Measurements from ENCODE around the gene CYP46A1. TPM values are rescaled to one million over a fixed set of nuclear protein-coding genes. Genes with fewer than 3 reads are reported as not detected.
A peak's percentile ranks its signal among the peaks of the same experiment; 100 is the strongest.

The CYP46A1 gene
- polyA plus RNA-seq, 2 of the 4 experiments (the other 2 are of a cell fraction): 0.06 to 0.13 TPM

DNA sequence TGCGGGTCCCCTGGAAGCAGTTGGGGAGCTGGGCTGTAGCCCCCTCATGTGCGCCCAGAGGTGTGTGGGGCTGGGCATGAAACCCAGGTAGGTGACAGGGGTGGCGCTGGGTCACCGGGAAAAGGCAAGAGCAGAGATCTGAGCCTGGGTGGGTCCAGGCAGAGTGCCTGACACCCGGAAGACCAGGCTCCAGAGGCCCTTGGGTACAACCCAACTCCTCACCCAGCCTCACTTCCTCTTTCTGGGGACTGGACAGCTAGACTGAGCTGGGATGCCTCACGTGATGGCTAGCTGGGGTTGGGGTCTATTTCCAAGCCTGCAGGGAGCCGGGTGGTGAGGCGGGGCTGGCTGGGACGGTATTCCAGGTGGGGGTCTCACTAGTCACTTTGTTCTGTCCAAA, 16.3 kb upstream of the CYP46A1 start (continued):
- TF ChIP-seq, protein P1, sequence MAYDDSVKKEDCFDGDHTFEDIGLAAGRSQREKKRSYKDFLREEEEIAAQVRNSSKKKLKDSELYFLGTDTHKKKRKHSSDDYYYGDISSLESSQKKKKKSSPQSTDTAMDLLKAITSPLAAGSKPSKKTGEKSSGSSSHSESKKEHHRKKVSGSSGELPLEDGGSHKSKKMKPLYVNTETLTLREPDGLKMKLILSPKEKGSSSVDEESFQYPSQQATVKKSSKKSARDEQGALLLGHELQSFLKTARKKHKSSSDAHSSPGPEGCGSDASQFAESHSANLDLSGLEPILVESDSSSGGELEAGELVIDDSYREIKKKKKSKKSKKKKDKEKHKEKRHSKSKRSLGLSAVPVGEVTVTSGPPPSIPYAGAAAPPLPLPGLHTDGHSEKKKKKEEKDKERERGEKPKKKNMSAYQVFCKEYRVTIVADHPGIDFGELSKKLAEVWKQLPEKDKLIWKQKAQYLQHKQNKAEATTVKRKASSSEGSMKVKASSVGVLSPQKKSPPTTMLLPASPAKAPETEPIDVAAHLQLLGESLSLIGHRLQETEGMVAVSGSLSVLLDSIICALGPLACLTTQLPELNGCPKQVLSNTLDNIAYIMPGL (CRISPR knock-in tag; IDR thresholded peaks at IDR 0.05; ENCODE audit: borderline replicate concordance): no peak
- no peak for TF ChIP-seq PHF8 (IDR thresholded peaks at IDR 0.05; ENCODE audit: borderline replicate concordance, low read depth)

DNA sequence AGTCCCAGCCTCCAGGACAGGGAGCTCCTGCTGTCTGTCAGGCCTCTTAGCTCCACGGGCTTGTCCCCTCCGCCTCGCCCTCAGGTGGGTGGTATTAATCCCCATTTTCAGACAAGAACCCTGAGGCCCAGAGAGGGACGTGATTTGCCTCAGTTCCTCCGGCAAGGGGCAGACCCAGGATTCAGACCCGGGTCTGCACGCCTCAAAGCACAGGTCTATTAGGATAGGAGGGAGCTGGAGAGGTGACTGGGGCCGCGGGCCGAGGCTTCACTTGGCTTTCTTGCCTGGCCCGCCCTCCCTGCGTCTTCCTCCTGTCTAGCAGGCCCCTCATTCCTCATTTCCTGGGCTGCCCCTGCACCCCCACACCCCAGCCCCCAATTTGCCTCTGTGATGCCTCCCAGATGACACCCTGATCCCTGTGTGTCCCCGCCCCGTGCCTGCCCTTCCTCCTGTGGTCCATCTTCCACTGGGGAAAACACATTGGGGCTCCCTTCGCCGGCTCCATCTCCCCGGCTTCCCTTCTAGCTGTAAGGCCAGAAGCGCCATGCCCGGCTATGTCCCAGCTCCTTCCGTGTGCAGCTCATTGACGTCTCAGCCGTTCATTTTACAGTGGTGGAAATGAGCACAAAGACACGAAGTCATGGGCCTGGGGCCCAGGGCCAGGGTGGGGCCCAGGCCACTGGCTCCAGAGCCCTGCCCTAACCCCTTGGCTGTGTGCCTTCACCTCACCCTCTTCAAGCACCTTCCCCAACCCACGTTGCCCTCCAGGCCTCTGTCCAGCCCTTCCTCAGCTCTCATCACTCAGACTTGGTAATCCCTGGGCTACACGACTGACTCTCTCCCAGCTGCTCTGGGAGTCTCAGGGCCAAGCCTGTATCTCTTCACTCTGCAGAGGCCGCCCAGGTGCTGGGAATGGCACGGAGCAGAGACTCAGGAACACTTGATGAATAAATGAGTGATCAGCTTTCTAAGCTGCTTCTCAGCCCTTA, 15.5 kb upstream of the CYP46A1 start:
- H3K27ac ChIP-seq: no peak overlapping the region
- DNase-seq (ENCODE audit: low read depth in 1 of 2, low spot score in 1 of 2) (no peak), FAIRE-seq (no peak), ATAC-seq (peak in 1 of 2 experiments; percentile 16; a peak in 2 of 6 replicates)
- H3K9me3 ChIP-seq: no peaks in the 10 kb centered on the region
- no peak for TF ChIP-seq NFE2L2 (conservative IDR thresholded peaks at IDR 0.05; ENCODE audit: low read length)
- TF ChIP-seq FOSB (CRISPR knock-in tag; IDR thresholded peaks at IDR 0.05): no peak
- TF ChIP-seq TP53 (CRISPR knock-in tag; IDR thresholded peaks at IDR 0.05): no peak
- TF ChIP-seq, protein P2, sequence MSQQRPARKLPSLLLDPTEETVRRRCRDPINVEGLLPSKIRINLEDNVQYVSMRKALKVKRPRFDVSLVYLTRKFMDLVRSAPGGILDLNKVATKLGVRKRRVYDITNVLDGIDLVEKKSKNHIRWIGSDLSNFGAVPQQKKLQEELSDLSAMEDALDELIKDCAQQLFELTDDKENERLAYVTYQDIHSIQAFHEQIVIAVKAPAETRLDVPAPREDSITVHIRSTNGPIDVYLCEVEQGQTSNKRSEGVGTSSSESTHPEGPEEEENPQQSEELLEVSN (IDR thresholded peaks at IDR 0.05; ENCODE audit: borderline replicate concordance, low read depth): no peak
- no peak for TF ChIP-seq BHLHE40 (IDR thresholded peaks at IDR 0.05; ENCODE audit: low read depth, low read length)
- no peak for TF ChIP-seq CEBPB (IDR thresholded peaks at IDR 0.05)
- no peak for TF ChIP-seq MAZ (IDR thresholded peaks at IDR 0.05; ENCODE audit: borderline replicate concordance, low read depth, low read length)
- no peak for TF ChIP-seq POLR2AphosphoS2 (conservative IDR thresholded peaks at IDR 0.05; ENCODE audit: low read length)
- TF ChIP-seq PHF8 (IDR thresholded peaks at IDR 0.05; ENCODE audit: borderline replicate concordance, low read depth): no peak
- H3K4me1 ChIP-seq: peaks cover 17% of the 10 kb centered on the region; the same call in 2 of the 3 replicates
- 84% methylated on average over 25 of the region's 27 CpGs for WGBS (ENCODE audit: missing lambda C conversion rate)
- POLR2A ChIA-PET: no interaction called here
- no peak overlapping the region for H3K4me3 ChIP-seq
- CTCF ChIA-PET: interaction anchor here (0.7 to 4.9 kb wide), 9 partner anchors 12 to 193 kb away, joined by 3 to 42 read pairs (median 3); partner anchors contain the start of gene CYP46A1
- no peak overlapping the region for H3K4me2 ChIP-seq

DNA sequence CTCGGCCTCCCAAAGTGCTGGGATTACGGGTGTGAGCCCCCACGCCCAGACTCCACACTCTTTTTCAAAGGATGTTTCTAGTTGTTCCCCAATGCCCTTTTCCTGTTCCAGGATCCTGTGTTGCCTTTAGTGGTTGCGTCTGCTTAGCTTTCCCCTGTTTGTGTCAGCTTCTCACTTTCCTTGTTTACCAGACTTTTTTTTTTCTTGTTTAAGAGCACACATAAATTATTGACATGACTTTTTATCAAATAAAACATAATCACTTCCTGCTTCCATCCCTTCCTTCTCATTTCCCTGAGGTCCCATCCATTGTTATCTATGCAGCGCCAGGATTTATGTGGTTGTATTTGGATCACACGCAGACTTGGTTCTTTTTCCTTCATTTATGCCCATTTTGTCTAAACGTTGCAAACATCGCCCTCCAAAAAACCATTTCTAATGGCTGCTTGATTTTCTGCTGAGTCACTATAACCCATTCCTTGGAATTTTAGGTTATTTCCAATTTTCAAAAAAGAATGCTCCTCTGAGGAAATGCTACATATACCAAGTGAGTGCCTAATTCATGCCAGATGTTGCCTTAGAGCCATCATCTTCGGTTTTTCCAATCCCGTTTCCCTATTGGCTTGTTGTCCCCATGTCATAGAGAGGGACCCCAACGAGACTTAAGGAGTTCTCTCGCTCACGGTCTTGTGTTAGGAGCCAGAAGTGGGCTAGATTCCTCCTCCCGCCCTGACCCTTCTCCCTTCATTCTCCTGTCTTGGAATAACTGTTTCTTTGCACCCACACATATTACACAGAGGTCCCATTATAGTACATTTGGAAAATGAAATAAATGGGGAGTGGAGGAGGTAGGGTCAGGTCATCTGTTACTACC, 13.5 kb upstream of the CYP46A1 start:
- TF ChIP-seq, protein P1 (CRISPR knock-in tag; IDR thresholded peaks at IDR 0.05; ENCODE audit: borderline replicate concordance): no peak
- peak; percentile 90 for TF ChIP-seq NFE2L2 (conservative IDR thresholded peaks at IDR 0.05; ENCODE audit: low read length)
- TF ChIP-seq MAFK (IDR thresholded peaks at IDR 0.05; ENCODE audit: partially characterized antibody): peak; percentile 96
- DNase-seq (ENCODE audit: low read depth in 1 of 2, low spot score in 1 of 2): no peak
- peak overlapping the region; percentile 41 to 73; a peak in 5 of 6 replicates for H3K27ac ChIP-seq
- H3K4me3 ChIP-seq: no peak overlapping the region
- H3K4me1 ChIP-seq: peaks cover 17% of the 10 kb centered on the region; the same call in 2 of the 3 replicates
- H3K4me2 ChIP-seq: no peak overlapping the region
- WGBS (ENCODE audit: missing lambda C conversion rate): 87% methylated on average over 14 of the region's 14 CpGs
- ATAC-seq: no peak
- ChIA-PET CTCF (interaction anchor here (2.5 to 4.9 kb wide), 2 partner anchors 10 to 13 kb away, joined by 7 to 42 read pairs; partner anchors contain the start of gene CYP46A1), POLR2A (no interaction called here)
- FAIRE-seq: no peak
- no peaks in the 10 kb centered on the region for H3K9me3 ChIP-seq
